ENCODE data around the gene PIK3CB. TPM values are rescaled to one million over a fixed set of nuclear protein-coding genes. Genes with fewer than 3 reads are reported as not detected.
A peak's percentile ranks its signal among the peaks of the same experiment; 100 is the strongest.

The PIK3CB gene
- total and polyA plus RNA-seq, 9 donors: 10.6 to 27.1 (median 16.5) TPM

GRCh38 chr3:138705675-138706074 lies 129.1 kb downstream of the PIK3CB start:
- Histone ChIP-seq H3K36me3 (no peaks in the 10 kb centered on the region), H3K27ac (no peak overlapping the region), H3K27me3 (no peaks in the 10 kb centered on the region), H3K4me3 (no peak overlapping the region), H3K4me1 (ENCODE audit: insufficient read depth) (no peaks in the 10 kb centered on the region), H3K9me3 (no peaks in the 10 kb centered on the region)
- WGBS, 3 donors: 97 to 100% (median 100%) methylated on average over 1 of the region's 1 CpG
- TF ChIP-seq POLR2A (IDR thresholded peaks at IDR 0.05): no peak
- TF ChIP-seq CTCF (IDR thresholded peaks at IDR 0.05): no peak
- no peak for TF ChIP-seq EP300 (IDR thresholded peaks at IDR 0.05)
- no peak for DNase-seq
- intact Hi-C loops (cut with DNase I): no loop called here

GRCh38 chr3:138696666-138697370 lies 137.9 kb downstream of the PIK3CB start:
- Histone ChIP-seq H3K27ac (no peak overlapping the region), H3K9me3 (no peaks in the 10 kb centered on the region), H3K36me3 (no peaks in the 10 kb centered on the region), H3K4me1 (ENCODE audit: insufficient read depth) (peaks cover 6% of the 10 kb centered on the region), H3K27me3 (no peaks in the 10 kb centered on the region), H3K4me3 (no peak overlapping the region)
- TF ChIP-seq POLR2A (IDR thresholded peaks at IDR 0.05) (no peak), EP300 (IDR thresholded peaks at IDR 0.05) (no peak), CTCF (IDR thresholded peaks at IDR 0.05) (no peak)
- intact Hi-C loops (cut with DNase I): loop anchor here in 3 of 4 donors (5.0 to 10.0 kb wide), 2 partner anchors 218 to 220 kb away; no protein-coding TSS in a partner anchor
- DNase-seq: no peak
- WGBS, 3 donors: 22 to 34% (median 27%) methylated on average over 1 of the region's 1 CpG

GRCh38 chr3:138694287-138695007 lies 140.3 kb downstream of the PIK3CB start:
- H3K27ac ChIP-seq: no peak overlapping the region
- peaks cover 6% of the 10 kb centered on the region for H3K4me1 ChIP-seq (ENCODE audit: insufficient read depth)
- TF ChIP-seq POLR2A (IDR thresholded peaks at IDR 0.05): no peak
- no peak for TF ChIP-seq EP300 (IDR thresholded peaks at IDR 0.05)
- TF ChIP-seq CTCF (IDR thresholded peaks at IDR 0.05): no peak
- H3K36me3 ChIP-seq: no peaks in the 10 kb centered on the region
- peak in 1 of 5 donors; percentile 36 for DNase-seq
- H3K27me3 ChIP-seq: no peaks in the 10 kb centered on the region
- 42 to 47% (median 42%) methylated on average over 8 of the region's 8 CpGs for WGBS, 3 donors
- no peaks in the 10 kb centered on the region for H3K9me3 ChIP-seq
- no peak overlapping the region for H3K4me3 ChIP-seq
- intact Hi-C loops (cut with DNase I): loop anchor here in 3 of 4 donors (5.0 to 10.0 kb wide), 2 partner anchors 220 to 223 kb away; no protein-coding TSS in a partner anchor

- WGBS, 3 donors: 86 to 95% (median 87%) methylated on average over 3 of the region's 3 CpGs
- no peak for DNase-seq
- intact Hi-C loops (cut with DNase I): loop anchor here in 2 of 4 donors (10.0 kb wide), 1 partner anchor 223 kb away; no protein-coding TSS in a partner anchor
Measured at GRCh38 chr3:138692152-138692551, 142.6 kb downstream of the PIK3CB start.

More at GRCh38 chr3:138692152-138692551, 142.6 kb downstream of the PIK3CB start:
- Histone ChIP-seq H3K36me3 (no peaks in the 10 kb centered on the region), H3K27ac (no peak overlapping the region), H3K4me3 (no peak overlapping the region), H3K4me1 (ENCODE audit: insufficient read depth) (peaks cover 6% of the 10 kb centered on the region), H3K9me3 (no peaks in the 10 kb centered on the region), H3K27me3 (no peaks in the 10 kb centered on the region)
- no peak for TF ChIP-seq EP300 (IDR thresholded peaks at IDR 0.05)
- no peak for TF ChIP-seq POLR2A (IDR thresholded peaks at IDR 0.05)
- no peak for TF ChIP-seq CTCF (IDR thresholded peaks at IDR 0.05)
